Ovary (tissue), 3 donors: Measurements from ENCODE around the gene PRAMEF14.
"Not testable (repeated sequence)": the region's sequence is repeated elsewhere in the genome, so short reads cannot be mapped to it uniquely, and the experiment has no call there.

ENCODE experiments used
- POLR2A ChIP-seq: fragments of 450-650 bp; IDR thresholded peaks from one replicate; pipeline ENCODE4 v1.6.1; 2017; ENCODE audit warnings: antibody characterized with exemption, mild to moderate bottlenecking, moderate library complexity
- TF ChIP-seq, protein P1 (sequence below), 3 donors: fragments of 450-650 bp in 2 of 3; fragments of 200-600 bp in 1 of 3; IDR thresholded peaks; one replicate each; pipeline versions ENCODE4 v1.5.1 to v1.8.0; 2016 to 2022; ENCODE audit warnings: antibody characterized with exemption in 3 of 3, mild to moderate bottlenecking in 1 of 3
- donor health status: DM: no; HTN: no; CAD: no.

- TF ChIP-seq, protein P1, sequence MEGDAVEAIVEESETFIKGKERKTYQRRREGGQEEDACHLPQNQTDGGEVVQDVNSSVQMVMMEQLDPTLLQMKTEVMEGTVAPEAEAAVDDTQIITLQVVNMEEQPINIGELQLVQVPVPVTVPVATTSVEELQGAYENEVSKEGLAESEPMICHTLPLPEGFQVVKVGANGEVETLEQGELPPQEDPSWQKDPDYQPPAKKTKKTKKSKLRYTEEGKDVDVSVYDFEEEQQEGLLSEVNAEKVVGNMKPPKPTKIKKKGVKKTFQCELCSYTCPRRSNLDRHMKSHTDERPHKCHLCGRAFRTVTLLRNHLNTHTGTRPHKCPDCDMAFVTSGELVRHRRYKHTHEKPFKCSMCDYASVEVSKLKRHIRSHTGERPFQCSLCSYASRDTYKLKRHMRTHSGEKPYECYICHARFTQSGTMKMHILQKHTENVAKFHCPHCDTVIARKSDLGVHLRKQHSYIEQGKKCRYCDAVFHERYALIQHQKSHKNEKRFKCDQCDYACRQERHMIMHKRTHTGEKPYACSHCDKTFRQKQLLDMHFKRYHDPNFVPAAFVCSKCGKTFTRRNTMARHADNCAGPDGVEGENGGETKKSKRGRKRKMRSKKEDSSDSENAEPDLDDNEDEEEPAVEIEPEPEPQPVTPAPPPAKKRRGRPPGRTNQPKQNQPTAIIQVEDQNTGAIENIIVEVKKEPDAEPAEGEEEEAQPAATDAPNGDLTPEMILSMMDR (IDR thresholded peaks at IDR 0.05): not testable (repeated sequence)
- TF ChIP-seq POLR2A: not testable (repeated sequence)
Observed at GRCh38 chr1:13315281-13315680, 31.7 kb downstream of the PRAMEF14 start, which contains the start of gene PRAMEF15.
